Endodermal cell (in vitro differentiated cells): ENCODE results near the gene KCNK4. TPM values are rescaled to one million over a fixed set of nuclear protein-coding genes. Genes with fewer than 3 reads are reported as not detected.

Experiments used
- DNase-seq: peaks from one replicate; pipeline ENCODE4 v3.0.0-alpha.2; 2017
- H3K27ac ChIP-seq: 2 replicates; pipeline ENCODE4 v1.5.1; 2013; ENCODE audit warnings: mild to moderate bottlenecking, low read depth, low read length, moderate library complexity
- H3K27me3 ChIP-seq: 2 replicates; pipeline ENCODE4 v1.6.1; 2013; ENCODE audit warnings: mild to moderate bottlenecking, low read length, moderate library complexity; ENCODE audit not compliant: insufficient read depth, control insufficient read depth, poor library complexity, severe bottlenecking
- H3K36me3 ChIP-seq: 2 replicates; pipeline ENCODE4 v1.7.0; 2013; ENCODE audit warnings: mild to moderate bottlenecking, low read length, moderate library complexity; ENCODE audit not compliant: control insufficient read depth, insufficient read depth
- H3K4me1 ChIP-seq: one replicate; pipeline ENCODE4 v1.7.0; 2013; ENCODE audit warnings: low read length; ENCODE audit not compliant: control insufficient read depth, insufficient read depth
- H3K4me3 ChIP-seq: 2 replicates; pipeline ENCODE4 v1.5.1; 2013; ENCODE audit warnings: mild to moderate bottlenecking, low read length, moderate library complexity
- H3K9ac ChIP-seq: 2 replicates; pipeline ENCODE4 v1.6.1; 2013; ENCODE audit warnings: mild to moderate bottlenecking, low read length, moderate library complexity; ENCODE audit not compliant: poor library complexity, severe bottlenecking; ENCODE audit errors: extremely low read depth
- H3K9me3 ChIP-seq: 2 replicates; pipeline ENCODE4 v1.6.1; 2013; ENCODE audit warnings: mild to moderate bottlenecking, low read length, moderate library complexity; ENCODE audit not compliant: control insufficient read depth
- H3K27ac Mint-ChIP-seq: 2 replicates; pipeline ENCODE4 v1.8.0; 2020; ENCODE audit warnings: mixed read lengths
- H3K27me3 Mint-ChIP-seq: 2 replicates; pipeline ENCODE4 v1.8.0; 2021; ENCODE audit warnings: mild to moderate bottlenecking, mixed read lengths; ENCODE audit not compliant: insufficient read depth
- H3K36me3 Mint-ChIP-seq: 2 replicates; pipeline ENCODE4 v1.8.0; 2020; ENCODE audit warnings: low read depth, mixed read lengths
- H3K4me1 Mint-ChIP-seq: 2 replicates; pipeline ENCODE4 v1.8.0; 2020; ENCODE audit warnings: mixed read lengths
- H3K4me3 Mint-ChIP-seq: 2 replicates; pipeline ENCODE4 v1.8.0; 2020; ENCODE audit warnings: mild to moderate bottlenecking, moderate library complexity, mixed read lengths
- H3K9me3 Mint-ChIP-seq: 2 replicates; pipeline ENCODE4 v1.8.0; 2020; ENCODE audit warnings: mild to moderate bottlenecking, mixed read lengths
- WGBS, 2 experiments: methylation state at CpG; one replicate each; pipeline versions ENCODE4 v1.1.5 to v1.1.7; 2013; ENCODE audit warnings: missing lambda C conversion rate in 2 of 2, mixed read lengths in 1 of 2; ENCODE audit not compliant: insufficient coverage in 1 of 2, insufficient read length in 1 of 2; 5-methylcytosine and 5-hydroxymethylcytosine counted together
- total RNA-seq, 2 donors: library from RNA; stranded (reverse); fragmentation: NEBNext Ultra II Directional in 1 of 2; extraction: Animal tissue kit (Norgen Biotek cat#: 25700) in 1 of 2; gene quantifications; 2 replicates in 1 of 2; 3 replicates in 1 of 2; pipeline ENCODE4 v1.2.1, GENCODE V29; 2021
- TF ChIP-seq, protein P1 (sequence below): fragments of 200-600 bp; sonication (generic); conservative IDR thresholded peaks from 2 replicates; pipeline ENCODE4 v1.5.0; 2021; ENCODE audit warnings: antibody characterized with exemption, mild to moderate bottlenecking

Gene KCNK4
- total RNA-seq, 2 donors from 2014 or later = not detected

DNA sequence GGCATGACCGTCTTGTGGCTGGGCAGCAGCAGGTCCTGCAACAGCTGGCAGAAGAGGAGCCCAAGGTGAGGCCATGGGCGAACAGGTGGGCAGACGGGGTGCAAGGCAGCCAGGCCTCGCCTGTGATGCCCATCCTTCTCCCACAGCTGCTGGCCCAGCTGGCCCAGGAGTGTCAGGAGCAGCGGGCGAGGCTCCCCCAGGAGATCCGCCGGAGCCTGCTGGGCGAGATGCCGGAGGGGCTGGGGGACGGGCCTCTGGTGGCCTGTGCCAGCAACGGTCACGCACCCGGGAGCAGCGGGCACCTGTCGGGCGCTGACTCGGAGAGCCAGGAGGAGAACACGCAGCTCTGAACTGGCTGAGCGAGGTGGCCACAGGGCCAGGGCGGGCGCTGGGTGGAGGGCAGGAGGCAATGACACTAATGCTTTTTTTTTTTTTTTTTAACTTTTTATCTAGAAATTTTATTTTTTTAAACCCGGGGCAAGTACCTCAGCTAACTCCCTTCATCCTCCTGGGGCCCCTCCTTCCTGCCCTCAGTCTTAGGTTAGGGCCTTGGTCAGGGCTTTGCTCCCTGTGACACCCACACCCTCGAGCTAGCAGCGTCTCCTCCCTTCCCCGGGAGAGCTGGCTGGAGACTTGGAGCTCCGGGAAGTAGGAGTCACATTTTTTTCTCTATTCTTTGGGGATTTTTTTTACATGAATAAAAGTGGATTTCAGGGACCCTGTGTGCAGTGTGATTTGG is 23.7 kb upstream of the KCNK4 start:
- Histone ChIP-seq H3K4me3 (no peak overlapping the region), H3K27ac (no peak overlapping the region), H3K27me3 (no peaks in the 10 kb centered on the region), H3K4me1 (no peaks in the 10 kb centered on the region), H3K9ac (no peak overlapping the region), H3K36me3 (peaks cover 25% of the 10 kb centered on the region), H3K9me3 (no peaks in the 10 kb centered on the region)
- WGBS, 2 experiments = 87 to 88% methylated on average over 8 to 26 of the region's 27 CpGs
- Mint-ChIP-seq H3K4me1 (peaks cover 10% of the 10 kb centered on the region), H3K27me3 (no peaks in the 10 kb centered on the region), H3K4me3 (no peak overlapping the region), H3K27ac (peak overlapping the region; percentile 95), H3K36me3 (peaks cover 30% of the 10 kb centered on the region), H3K9me3 (no peaks in the 10 kb centered on the region)
- TF ChIP-seq, protein P1, sequence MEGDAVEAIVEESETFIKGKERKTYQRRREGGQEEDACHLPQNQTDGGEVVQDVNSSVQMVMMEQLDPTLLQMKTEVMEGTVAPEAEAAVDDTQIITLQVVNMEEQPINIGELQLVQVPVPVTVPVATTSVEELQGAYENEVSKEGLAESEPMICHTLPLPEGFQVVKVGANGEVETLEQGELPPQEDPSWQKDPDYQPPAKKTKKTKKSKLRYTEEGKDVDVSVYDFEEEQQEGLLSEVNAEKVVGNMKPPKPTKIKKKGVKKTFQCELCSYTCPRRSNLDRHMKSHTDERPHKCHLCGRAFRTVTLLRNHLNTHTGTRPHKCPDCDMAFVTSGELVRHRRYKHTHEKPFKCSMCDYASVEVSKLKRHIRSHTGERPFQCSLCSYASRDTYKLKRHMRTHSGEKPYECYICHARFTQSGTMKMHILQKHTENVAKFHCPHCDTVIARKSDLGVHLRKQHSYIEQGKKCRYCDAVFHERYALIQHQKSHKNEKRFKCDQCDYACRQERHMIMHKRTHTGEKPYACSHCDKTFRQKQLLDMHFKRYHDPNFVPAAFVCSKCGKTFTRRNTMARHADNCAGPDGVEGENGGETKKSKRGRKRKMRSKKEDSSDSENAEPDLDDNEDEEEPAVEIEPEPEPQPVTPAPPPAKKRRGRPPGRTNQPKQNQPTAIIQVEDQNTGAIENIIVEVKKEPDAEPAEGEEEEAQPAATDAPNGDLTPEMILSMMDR = no peak
- DNase-seq = no peak

DNA sequence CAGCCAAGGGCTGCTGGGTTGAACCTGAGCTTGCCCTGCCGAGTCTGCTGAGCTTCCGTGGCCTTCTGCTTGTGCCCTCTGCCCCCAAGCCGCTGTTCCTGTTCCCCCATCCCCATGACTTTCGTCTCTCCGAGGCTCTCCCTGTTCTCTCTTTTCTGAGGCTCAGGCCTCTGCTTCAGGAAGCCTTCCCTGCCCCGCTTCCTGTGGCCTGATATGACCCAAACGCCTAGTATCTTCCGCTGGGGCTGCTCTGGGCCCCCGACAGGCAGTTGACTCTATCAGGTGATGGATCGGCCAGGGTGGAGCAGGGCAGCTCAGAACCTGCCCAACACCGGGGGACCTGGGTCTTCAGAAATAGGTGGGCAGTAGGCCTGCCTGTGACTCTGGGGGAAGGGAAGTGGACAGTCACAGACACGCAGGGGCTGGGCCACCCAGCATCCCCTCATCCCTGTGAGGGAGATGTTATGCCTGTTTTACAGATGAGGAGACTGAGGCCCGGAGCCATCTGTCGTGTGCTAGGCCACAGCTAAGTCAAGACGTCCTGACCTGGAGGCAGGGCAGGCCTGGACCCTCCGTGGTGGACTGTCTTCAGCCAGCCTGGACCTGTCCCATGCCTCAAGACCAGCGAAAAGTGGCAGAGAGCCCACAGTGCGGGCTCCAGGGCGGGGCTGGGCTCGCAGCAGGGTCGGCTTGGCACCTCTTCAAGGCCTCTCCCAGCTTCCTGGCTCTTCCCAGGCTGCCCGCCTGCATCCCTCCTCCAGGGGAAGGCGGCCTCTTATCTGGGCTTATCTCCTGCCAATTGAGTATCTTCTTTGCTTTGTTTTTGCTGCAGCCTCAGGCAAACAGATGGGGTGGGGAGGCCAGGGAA is 22.8 kb upstream of the KCNK4 start:
- peaks cover 22% of the 10 kb centered on the region for H3K36me3 Mint-ChIP-seq
- H3K9me3 ChIP-seq = no peaks in the 10 kb centered on the region
- peak; percentile 87 for DNase-seq
- H3K27me3 Mint-ChIP-seq = no peaks in the 10 kb centered on the region
- peaks cover 17% of the 10 kb centered on the region for H3K36me3 ChIP-seq
- H3K27ac Mint-ChIP-seq = peak overlapping the region; percentile 95
- peak overlapping the region; percentile 94 for H3K27ac ChIP-seq
- no peaks in the 10 kb centered on the region for H3K27me3 ChIP-seq
- no peaks in the 10 kb centered on the region for H3K4me1 ChIP-seq
- peak overlapping the region; percentile 82 for H3K4me3 ChIP-seq
- H3K9me3 Mint-ChIP-seq = no peaks in the 10 kb centered on the region
- H3K4me3 Mint-ChIP-seq = peak overlapping the region; percentile 95
- H3K9ac ChIP-seq = peak overlapping the region; percentile 91
- 80 to 87% methylated on average over 15 to 23 of the region's 23 CpGs for WGBS, 2 experiments
- TF ChIP-seq, protein P1 = no peak
- peaks cover 10% of the 10 kb centered on the region for H3K4me1 Mint-ChIP-seq

GRCh38 chr11:64268893-64269539 is 22.1 kb upstream of the KCNK4 start:
- H3K4me1 Mint-ChIP-seq = peaks cover 14% of the 10 kb centered on the region
- Histone ChIP-seq H3K9me3 (no peaks in the 10 kb centered on the region), H3K36me3 (peaks cover 11% of the 10 kb centered on the region), H3K4me1 (no peaks in the 10 kb centered on the region), H3K27me3 (no peaks in the 10 kb centered on the region), H3K9ac (peak overlapping the region; percentile 91), H3K27ac (peak overlapping the region; percentile 94), H3K4me3 (peak overlapping the region; percentile 82)
- H3K4me3 Mint-ChIP-seq = peak overlapping the region; percentile 95
- peak overlapping the region; percentile 99 for H3K27ac Mint-ChIP-seq
- WGBS, 2 experiments = 3 to 17% methylated on average over 2 to 34 of the region's 34 CpGs
- TF ChIP-seq, protein P1 = no peak
- H3K27me3 Mint-ChIP-seq = no peaks in the 10 kb centered on the region
- peak; percentile 90 for DNase-seq
- H3K36me3 Mint-ChIP-seq = peaks cover 21% of the 10 kb centered on the region
- no peaks in the 10 kb centered on the region for H3K9me3 Mint-ChIP-seq
